ENCODE results near the gene ZNF670. TPM values are rescaled to one million over a fixed set of nuclear protein-coding genes. Genes with fewer than 3 reads are reported as not detected.
"Not testable (repeated sequence)": the region's sequence is repeated elsewhere in the genome, so short reads cannot be mapped to it uniquely, and the experiment has no call there.

ZNF670 gene
- total RNA-seq, result 3.8 TPM

DNA sequence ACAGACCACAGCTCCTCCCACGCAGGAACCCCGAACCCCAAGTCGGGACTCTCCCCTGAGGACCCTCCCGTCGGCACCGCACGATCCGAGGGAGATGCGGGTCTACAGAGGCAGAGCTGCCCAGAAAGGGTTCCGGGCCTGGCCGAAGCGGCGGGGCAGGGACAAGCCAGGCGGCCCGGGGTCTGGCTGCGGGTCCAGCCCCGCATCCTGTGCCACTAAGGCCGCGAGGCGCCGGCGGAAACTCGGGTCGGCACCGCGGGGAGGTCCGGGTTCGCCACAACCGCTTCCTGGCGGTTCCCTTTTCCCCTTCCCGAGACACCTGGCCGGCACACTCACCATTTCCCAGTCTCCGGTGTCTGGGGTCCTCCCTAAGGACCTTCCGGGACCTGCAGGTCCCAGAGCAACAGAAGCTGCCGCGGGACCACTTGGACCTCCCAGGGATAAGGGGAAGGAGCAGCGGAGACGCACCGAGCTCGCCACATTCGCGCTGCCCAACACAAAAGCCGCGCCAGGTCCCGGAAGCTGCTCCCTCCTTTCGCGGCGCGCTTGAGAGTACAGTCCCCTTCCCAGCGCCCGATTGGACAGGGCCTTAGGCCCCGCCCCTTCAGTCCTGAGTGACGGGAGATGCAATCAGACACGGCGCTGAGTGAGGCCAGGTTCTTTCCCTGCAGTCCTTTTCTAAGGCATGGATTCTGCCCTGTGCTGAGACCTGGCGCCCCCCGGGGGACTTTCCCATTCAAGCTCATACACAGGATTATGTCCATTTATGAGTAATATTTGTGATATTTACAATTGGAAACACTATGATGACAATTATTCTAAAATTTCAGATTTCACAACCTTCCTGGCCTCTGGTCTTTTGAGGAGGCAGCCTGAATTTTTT, at the start of gene ZNF670:
TSS of gene ZNF670 (minus strand) at position 554 of the 883 bp plus-strand sequence. CDS start at position 339, 215 bp downstream.
- DNase-seq (ENCODE audit: low spot score), result peak; percentile 95

DNA sequence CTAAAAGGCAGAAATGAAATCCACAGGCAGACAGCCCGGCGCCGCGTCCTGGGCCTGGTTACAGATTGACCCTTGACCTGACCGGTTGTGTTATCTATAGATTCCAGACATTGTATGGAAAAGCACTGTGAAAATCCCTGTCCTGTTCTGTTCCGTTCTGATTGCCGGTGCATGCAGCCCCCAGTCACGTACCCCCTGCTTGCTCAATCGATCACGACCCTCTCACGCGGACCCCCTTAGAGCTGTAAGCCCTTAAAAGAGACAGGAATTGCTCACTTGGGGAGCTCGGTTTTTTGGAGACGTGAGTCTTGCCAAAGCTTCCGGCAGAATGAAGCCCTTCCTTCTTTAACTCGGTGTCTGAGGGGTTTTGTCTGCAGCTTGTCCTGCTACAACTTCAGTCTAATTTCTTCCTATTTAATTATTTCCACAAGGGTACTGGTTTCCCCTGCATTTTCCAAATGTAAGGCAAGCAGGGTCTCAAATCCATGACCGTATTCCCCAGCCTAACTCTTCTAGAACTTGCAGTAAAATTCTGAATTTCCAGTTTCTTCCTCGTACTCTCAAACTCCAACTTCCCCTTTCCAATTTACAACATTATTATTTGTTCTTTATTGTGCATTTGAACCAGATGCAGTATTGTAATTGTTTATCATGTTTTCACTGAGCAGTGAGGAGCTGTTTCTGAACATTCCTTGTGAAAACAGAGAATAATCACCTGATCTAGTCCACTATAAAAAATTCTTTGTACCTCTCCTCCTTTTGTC, 49.1 kb upstream of the ZNF670 start:
- not testable (repeated sequence) for DNase-seq (ENCODE audit: low spot score)

DNA sequence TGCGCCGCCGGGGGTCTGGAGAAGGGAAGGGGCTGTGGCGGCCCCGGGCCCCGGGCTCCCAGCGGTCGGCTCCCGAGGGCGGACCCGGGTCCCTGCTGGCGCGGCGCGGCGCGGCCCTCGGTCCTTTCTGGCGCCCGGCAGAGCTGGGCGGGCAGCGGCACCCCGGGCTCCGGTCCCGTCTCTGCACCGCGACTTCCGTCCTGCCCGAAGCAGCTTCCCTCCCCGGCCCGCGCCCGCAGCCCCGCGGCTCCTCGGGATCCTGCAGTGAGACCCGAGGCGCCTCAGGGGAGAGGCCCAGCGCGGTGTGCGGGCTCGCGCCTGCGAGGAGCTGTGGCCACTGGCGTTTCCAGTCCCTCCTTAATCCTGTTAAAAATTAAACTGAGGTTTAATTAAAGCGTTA, 48.0 kb upstream of the ZNF670 start:
- DNase-seq (ENCODE audit: low spot score), result not testable (repeated sequence)

DNA sequence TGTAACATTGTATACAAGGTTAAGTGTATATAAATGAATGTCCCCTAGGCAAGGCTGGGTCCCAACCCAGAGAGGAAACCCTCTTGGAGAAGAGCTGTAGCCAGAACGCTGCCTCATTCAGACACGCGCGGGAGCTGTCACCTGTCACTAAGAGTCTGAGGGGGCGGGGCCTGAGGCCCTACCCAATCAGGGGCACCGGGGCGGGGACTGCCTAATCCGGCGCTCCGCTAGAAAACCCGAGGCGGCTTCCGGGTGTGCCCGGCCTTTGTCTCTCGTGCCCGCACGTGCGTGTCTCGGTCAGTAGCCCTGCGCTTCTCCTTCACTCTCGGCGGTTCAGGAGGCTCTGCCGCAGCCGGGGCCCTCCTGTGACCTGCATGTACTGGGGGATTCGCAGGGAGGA, 47.6 kb upstream of the ZNF670 start:
- DNase-seq (ENCODE audit: low spot score), result not testable (repeated sequence)

DNA sequence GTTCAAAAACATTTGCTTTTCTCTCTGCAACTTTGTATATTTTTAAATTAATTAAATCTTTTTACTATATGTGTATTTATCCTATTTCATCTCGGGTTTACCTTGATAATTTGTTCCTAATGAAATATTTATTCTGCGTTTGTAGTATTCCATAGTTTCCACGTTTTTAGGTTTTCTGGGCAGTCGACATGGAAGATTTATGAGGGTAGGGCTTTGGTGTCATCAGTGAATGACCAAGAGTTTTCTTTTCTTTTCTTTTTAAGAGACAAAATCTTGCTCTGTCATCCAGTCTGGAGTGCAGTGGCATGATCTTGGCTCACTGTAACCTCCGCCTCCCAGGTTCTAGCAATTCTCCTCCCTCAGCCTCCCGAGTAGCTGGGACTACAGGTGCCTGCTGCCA, 42.8 kb upstream of the ZNF670 start:
- DNase-seq (ENCODE audit: low spot score), result no peak

DNA sequence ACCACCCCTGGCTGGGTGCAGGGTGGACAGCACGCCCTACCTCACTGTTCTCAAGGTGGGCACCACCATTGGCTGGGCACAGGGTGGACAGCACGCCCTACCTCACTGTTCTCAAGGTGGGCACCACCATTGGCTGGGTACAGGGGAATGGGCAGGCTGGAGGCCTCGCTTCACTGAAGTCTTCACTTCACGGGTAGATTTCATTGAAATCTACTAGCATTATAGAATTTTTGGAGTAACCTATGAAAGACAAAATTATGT, 41.7 kb upstream of the ZNF670 start:
- not testable (repeated sequence) for DNase-seq (ENCODE audit: low spot score)

DNA sequence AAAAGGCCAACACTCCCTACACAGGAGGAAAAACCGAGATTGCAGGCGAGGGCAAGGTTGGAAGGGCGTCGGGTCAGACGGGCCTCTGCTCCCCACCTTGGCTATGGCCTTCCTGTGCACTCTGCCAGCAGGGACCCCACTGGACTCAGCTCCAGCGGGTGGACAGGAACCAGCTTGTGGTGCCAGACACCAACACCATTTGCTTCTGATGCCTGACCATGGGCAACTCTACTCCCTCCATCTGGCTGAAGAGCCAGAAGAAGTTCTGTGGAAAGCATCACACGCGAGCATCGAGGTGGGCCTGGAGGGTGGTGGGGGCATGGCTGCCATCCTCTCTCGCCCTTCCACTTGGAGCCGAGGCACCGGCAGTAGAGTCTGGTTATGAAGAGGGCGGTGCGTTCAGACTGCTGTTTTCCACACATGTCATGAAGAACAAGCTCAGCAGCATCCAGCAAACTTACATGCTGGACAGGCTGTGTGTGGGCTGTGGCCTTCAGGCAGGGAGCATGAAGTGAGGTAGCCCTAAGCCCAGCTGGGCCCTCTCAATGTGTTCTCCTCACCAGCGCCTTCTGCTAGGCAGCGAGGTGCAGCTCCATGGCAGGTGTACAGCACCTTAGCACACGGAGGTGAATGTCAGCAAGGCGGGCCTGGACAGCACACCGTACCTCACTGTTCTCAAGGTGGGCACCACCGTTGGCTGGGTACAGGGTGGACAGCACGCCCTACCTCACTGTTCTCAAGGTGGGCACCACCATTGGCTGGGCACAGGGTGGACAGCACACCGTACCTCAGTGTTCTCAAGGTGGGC, 41.2 kb upstream of the ZNF670 start:
- no peak for DNase-seq (ENCODE audit: low spot score)

DNA sequence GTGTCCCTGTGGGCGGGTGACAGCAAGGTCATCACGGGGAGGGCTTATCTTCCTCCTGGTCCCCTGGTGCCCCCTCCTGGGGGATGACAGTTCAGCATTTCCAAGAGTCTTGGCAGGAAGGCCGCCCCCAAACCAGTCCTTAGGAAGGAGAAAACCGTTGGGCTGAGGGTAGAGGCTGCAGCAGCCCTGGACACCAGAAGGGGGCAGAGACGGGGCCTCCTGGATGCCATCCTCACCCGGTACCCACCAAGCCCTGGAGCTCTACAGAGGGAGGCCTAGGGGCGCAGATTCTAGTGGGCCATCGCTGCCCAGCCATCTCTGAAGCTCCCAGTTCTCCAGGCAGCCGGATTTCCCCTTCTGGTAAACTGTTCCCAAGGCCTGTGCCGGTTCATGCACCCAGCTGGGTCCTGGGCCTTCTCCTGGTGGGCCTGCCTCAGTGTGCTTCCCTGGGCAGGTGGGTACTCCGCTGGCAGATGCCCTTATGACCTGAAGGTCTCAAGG, 40.4 kb upstream of the ZNF670 start:
- no peak for DNase-seq (ENCODE audit: low spot score)

DNA sequence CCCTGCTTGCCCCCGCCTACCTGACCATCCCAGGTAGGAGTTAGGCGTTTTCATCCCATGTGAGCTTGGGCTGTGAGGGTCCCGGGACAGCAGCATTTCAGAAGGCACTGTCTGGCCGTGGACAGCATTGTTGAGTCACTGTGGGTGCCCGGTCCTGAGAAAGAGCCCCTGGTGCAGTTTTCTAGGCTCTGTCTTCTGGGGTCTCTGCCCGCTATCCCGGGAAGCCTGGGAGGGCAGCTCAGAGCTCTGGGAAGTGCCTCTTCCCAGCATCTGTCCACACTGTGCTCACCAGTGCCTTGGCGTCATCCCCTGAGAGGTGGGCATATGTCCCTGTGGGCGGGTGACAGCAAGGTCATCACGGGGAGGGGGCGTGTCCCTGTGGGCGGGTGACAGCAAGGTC, 36.9 kb upstream of the ZNF670 start:
- no peak for DNase-seq (ENCODE audit: low spot score)

DNA sequence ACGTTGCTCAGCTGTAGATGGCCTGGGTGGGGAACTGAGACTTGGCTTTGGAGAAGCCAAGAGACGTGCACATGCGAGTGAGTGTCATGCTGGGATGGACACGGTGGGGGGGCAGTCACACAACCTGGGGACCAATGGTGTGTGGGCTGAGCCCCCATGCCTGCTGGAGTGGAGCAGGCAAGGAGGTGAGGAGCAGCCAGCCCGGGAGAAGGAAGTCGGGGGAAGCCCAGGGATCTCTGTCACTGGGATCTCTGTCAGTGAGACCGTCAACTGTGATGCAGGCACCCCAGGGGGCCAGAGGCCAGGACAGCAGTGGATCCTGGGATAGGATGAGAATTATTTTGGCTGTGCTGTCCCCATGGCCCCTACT, 36.5 kb upstream of the ZNF670 start:
- DNase-seq (ENCODE audit: low spot score), result no peak

DNA sequence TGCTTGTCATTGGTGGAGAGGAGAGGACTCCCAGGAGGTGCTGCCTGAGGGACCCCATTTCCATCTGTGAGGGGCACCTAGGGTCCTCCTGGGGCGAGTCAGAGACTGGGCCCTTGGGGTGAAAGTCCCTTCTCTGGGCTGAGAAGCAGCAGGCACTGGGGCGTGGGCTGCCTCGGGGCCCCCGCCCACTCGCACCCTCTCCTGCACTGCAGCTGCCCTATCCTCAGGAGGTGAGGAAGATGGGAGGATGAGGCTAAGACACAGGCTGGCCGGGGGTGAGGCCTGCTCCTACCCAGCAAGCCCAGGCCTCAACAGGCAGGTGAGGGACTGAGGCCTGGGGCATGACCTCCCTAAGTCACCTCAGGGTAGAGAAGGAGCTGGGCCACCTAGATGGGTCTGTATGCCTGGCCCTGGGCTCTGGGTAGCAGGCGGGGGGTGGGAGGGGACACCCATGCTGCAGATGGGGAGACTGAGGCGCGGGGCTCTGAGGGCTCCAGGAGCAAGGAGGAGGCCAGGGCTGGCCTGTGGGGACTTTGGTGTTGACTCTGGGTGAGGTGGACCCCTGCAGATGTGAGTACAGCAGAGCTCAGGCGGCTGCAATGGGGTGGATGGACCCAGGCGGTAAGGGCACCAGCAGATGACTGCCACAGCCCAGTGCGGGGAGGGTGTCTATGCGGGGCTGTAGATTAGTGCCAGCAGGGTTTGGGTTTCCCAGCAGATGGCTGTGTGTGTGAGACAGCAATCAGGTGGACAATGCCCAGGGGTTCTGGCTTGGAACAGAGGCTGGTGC, 35.9 kb upstream of the ZNF670 start:
- no peak for DNase-seq (ENCODE audit: low spot score)

DNA sequence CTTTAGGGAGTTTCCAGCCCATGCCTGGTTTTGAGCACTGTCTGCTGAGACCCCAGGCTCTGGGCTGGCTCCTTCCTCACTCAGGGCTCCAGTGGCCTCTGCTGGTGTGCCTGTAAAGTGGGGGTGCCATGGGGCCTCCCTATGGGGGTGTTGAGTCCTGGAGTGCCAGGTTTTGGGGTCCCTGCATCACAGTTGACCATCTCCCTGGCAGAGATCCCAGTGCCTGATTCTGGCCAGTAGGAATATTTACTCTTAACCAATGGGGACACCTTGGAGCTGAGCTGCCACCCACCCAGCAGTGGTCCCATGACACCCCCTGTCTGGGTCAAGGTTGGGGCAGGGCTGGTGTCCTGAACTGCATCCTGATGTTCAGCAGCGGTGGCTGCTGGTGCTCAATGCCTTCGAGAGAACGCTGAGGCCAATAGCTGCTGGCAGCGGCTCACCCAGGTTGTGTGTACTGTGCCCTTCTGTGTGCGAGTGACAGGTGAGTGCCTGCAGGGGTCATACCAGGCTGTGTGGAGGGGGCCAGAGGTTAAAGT, 35.2 kb upstream of the ZNF670 start:
- no peak for DNase-seq (ENCODE audit: low spot score)

DNA sequence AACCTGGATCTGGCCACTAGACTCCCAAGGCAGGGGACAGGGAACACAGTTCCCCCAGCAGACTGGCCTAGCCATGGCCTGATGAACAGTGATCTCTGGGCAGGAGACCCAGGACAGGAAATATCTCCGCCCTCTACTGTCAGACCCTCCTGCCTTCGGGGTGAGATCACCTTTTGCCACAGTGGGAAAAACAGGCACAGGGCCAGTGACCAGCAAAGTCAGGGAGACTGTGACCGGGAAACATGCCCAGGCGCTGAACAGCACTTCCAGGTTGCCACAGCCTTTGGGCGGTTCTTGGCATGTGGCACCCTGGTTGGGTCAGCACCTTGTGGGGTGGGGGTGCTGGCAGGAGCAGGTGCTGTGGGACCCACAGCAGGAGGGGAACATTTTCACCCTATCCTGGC, 34.5 kb upstream of the ZNF670 start:
- no peak for DNase-seq (ENCODE audit: low spot score)

DNA sequence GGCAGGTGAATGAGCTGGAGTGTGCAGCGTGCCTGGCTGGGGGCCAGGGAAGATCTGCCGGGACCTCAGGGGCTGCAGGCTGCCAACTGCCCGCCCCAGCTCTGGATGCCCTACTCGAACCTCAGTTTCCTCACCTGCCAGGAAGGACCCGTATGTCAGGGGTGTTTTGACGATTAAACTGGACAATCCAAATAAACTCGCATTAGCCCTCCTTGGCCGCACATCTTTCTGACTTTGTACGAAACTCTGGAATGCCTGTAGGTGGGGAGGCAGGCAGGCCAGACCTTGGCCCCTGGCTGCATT, 33.8 kb upstream of the ZNF670 start:
- no peak for DNase-seq (ENCODE audit: low spot score)

DNA sequence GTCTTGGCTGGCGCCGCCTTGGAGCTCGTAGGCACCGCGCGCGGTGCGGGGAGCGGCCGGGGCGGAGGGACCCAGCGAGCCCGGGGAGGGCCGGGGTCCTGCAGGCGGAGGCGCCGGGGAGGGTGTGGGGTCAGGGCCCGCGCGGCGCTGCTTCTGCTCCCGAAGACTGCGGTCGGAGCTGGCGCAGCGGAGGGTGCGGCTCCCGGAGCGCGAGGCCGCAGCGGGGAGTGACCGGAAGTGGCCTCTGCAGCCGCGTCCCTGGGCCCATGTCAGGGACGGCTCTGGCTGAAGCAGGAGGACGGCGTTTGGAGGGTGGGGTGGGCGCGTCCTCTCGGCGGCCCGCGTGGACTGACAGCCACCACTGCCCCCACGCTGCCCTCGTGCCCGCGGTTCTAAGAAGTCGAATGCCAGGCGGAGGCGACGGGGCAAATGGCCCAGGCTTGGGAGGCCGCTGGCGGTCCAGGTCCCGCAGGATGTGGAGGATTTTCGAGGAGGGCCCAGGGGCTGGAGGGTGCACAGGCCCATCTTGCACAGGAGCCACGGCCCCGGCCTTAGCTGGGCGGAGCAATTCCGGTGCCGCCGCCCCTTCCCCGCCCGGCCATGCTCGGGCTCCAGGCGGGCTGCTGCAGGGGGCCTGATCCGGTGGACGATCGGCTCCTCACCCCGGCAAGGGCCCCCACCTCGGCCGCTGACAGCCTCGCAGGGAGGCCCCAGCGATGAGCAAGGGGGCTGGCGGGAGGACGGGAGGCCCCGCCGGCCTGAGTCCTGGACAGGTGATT, 33.3 kb upstream of the ZNF670 start:
- peak; percentile 52 for DNase-seq (ENCODE audit: low spot score)

DNA sequence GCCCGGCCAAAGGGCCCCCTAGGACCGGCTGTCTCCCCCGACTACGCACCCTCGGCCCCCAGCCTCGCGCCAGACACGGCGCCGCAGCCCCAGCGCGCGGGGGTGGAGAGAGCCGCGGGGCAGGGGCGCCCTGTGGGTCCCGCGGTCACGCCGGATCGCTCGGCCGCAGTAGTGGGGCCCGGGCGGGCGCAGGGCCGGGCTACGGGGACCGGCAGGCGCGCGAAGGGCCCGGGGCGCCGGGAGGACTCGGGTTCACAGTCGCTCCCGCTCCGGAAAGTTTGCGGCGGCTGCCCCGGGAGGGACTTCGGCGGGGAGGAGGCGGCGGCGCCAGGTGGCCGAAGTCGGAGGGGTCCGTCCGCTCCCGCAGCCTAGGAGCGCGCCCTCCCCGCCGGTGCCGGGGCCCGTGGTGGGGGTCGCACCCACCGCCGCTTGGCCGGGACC, 32.7 kb upstream of the ZNF670 start:
- no peak for DNase-seq (ENCODE audit: low spot score)

DNA sequence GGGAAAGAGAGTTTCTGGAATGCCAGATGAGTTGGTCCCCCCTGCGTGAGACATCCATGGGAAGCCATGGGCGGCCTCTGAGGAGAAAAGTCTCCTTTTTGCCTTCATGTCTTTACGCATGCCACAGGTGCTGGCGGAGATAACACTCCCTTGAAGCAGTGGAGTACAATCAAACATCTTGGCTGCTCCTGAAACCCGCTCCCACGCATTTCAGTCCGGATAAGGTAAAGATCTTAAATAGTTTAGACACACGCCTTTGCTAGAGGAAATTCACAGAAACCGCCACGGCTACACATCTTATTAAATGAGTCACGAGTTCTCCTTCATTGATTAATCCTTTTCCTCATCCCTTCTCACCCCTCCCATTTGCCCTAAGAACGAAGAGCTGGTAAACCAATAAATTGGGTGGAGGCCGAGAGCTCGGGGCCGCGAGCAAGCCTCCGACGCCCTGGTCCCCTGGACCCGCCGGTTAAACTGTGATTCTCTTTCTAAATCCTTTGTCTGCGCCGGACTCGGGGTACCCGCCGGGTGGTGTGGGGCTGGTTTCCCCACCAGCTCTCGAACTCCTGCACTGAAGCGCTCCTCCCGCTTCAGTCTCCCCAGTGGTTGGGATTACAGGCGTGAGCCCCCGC, 32.1 kb upstream of the ZNF670 start:
- no peak for DNase-seq (ENCODE audit: low spot score)

DNA sequence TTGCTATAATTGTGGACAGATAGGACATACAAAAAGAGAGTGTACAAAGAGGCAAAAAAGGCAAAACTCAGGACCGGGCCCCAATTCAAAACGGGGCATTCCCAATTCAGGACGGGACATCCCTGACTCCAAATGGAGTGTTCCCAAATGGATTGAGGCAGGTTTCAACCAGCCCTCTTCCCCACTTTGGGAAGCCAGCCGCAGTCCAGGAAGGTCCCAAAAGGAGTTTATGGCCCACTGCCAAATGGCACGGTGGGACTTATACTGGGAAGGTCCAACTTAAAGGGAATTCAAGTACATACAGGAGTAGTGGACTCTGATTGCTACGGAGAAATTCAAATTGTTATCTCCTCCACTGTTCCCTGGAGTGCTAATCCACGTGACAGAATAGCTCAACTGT, 29.1 kb upstream of the ZNF670 start:
- DNase-seq (ENCODE audit: low spot score), result no peak

DNA sequence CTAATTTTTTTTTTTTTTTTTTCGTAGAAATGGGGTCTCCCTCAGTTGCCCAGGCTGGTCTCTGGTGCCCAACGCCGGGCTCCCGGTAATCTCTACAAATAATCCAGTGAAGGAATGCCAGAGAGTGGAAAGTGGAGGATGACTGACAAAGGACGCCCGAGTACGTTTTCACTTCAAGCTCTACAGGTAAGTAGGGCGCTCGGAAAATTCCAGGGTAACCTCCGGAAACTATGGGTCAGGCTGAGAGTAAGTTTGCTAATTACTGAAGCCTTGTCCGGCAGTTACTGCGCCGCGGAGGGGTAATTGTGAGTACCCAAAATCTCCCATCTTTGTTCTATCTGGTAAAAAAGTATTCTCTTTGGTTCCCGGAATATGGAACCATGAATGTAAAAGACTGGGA, 27.4 kb upstream of the ZNF670 start:
- DNase-seq (ENCODE audit: low spot score), result no peak

DNA sequence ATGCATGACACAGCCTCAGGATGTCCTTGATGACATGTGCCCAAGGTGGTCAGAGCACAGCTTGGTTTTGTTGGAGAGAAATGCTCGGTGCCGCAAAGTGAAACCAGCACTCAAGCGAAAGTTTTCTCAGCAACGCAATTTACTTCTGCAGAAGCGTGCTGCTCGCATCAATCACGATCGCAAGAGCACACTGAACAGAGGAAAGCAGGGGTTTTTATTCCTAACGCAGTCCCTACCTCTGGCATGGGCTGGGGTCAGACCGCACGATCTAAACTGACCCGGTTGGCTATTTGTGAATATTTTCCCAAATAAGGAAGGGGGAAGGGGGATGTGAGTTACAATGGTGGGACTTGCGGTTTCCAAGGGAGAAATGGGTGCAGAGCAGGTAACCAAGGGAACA, 26.4 kb upstream of the ZNF670 start:
- no peak for DNase-seq (ENCODE audit: low spot score)
